ENCODE measurements around the gene SLCO3A1.
"Not testable (repeated sequence)": the region's sequence is repeated elsewhere in the genome, so short reads cannot be mapped to it uniquely, and the experiment has no call there.

The SLCO3A1 gene

GRCh38 chr15:92044203-92044909 lies 190.8 kb downstream of the SLCO3A1 start:
- DNase-seq = no peak

- DNase-seq = no peak
These were observed 194.4 kb downstream of the SLCO3A1 start for GRCh38 chr15:92047900-92048299.

GRCh38 chr15:92048739-92049138 lies 195.2 kb downstream of the SLCO3A1 start:
- DNase-seq = no peak

- no peak for DNase-seq
These were observed 195.9 kb downstream of the SLCO3A1 start for GRCh38 chr15:92049290-92049989.

- no peak for DNase-seq
These were observed 196.9 kb downstream of the SLCO3A1 start for GRCh38 chr15:92050220-92050898.

- no peak for DNase-seq
These were observed 198.2 kb downstream of the SLCO3A1 start for GRCh38 chr15:92051716-92052115.

- DNase-seq = no peak
These were observed 200.3 kb downstream of the SLCO3A1 start for GRCh38 chr15:92053753-92054316.

- no peak for DNase-seq
These were observed 203.4 kb downstream of the SLCO3A1 start for GRCh38 chr15:92056875-92057274.

- no peak for DNase-seq
These were observed 205.8 kb downstream of the SLCO3A1 start for GRCh38 chr15:92059036-92059970.

GRCh38 chr15:92059971-92060311 lies 206.4 kb downstream of the SLCO3A1 start:
- not testable (repeated sequence) for DNase-seq

- no peak for DNase-seq
These were observed 208.1 kb downstream of the SLCO3A1 start for GRCh38 chr15:92061511-92062195.

GRCh38 chr15:92062505-92062904 lies 209.0 kb downstream of the SLCO3A1 start:
- no peak for DNase-seq

- DNase-seq = no peak
These were observed 214.6 kb downstream of the SLCO3A1 start for GRCh38 chr15:92068121-92068520.

- no peak for DNase-seq
These were observed 216.1 kb downstream of the SLCO3A1 start for GRCh38 chr15:92069308-92070250.

- DNase-seq = not testable (repeated sequence)
These were observed 216.7 kb downstream of the SLCO3A1 start for GRCh38 chr15:92070251-92070650.

- DNase-seq = no peak
These were observed 217.6 kb downstream of the SLCO3A1 start for GRCh38 chr15:92071045-92071634.

- DNase-seq = no peak
These were observed 219.7 kb downstream of the SLCO3A1 start for GRCh38 chr15:92073044-92073785.

- DNase-seq = no peak
These were observed 220.6 kb downstream of the SLCO3A1 start for GRCh38 chr15:92074101-92074500.

- no peak for DNase-seq
These were observed 221.1 kb downstream of the SLCO3A1 start for GRCh38 chr15:92074646-92075045.

GRCh38 chr15:92075764-92076163 lies 222.3 kb downstream of the SLCO3A1 start:
- DNase-seq = no peak

All from cortex of kidney (tissue), 1 donor.